HG03060 (cell line): ENCODE results near the gene DAZ2.
"Not testable (repeated sequence)": the region's sequence is repeated elsewhere in the genome, so short reads cannot be mapped to it uniquely, and the experiment has no call there.

Experiments used
- ATAC-seq: cut with Tn5 transposase; IDR thresholded peaks from one replicate; pipeline ENCODE4 v1.9.1; 2021; ENCODE audit warnings: low read depth, moderate number of reproducible peaks; ENCODE audit not compliant: unreplicated experiment

DAZ2 gene, protein sequence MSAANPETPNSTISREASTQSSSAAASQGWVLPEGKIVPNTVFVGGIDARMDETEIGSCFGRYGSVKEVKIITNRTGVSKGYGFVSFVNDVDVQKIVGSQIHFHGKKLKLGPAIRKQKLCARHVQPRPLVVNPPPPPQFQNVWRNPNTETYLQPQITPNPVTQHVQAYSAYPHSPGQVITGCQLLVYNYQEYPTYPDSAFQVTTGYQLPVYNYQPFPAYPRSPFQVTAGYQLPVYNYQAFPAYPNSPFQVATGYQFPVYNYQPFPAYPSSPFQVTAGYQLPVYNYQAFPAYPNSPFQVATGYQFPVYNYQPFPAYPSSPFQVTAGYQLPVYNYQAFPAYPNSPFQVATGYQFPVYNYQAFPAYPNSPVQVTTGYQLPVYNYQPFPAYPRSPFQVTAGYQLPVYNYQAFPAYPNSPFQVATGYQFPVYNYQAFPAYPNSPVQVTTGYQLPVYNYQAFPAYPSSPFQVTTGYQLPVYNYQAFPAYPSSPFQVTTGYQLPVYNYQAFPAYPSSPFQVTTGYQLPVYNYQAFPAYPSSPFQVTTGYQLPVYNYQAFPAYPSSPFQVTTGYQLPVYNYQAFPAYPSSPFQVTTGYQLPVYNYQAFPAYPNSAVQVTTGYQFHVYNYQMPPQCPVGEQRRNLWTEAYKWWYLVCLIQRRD

DNA sequence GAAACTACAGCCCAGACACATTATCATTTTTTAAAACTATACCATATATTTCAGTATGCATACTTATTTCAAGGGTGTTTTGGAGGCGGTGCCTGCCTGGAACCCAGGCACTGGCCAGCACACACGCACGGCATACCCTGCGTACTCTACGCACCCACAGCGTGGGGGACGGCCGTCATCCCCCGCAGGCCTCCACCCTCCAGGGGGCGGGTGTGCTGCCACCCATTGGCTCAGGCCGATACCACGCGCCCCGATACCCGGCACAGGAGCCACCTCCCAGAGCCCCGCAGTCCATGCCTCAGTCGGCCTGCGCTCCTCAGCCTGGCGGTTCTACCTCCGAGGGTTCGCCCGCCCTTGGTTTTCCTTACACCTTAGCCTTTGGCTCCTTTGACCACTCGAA lies at the start of gene DAZ2:
TSS of gene DAZ2 (plus strand) at position 301 of the 400 bp plus-strand sequence. CDS start 208 bp downstream, outside the sequence.
- not testable (repeated sequence) for ATAC-seq

DNA sequence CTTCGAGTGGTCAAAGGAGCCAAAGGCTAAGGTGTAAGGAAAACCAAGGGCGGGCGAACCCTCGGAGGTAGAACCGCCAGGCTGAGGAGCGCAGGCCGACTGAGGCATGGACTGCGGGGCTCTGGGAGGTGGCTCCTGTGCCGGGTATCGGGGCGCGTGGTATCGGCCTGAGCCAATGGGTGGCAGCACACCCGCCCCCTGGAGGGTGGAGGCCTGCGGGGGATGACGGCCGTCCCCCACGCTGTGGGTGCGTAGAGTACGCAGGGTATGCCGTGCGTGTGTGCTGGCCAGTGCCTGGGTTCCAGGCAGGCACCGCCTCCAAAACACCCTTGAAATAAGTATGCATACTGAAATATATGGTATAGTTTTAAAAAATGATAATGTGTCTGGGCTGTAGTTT lies 20.4 kb upstream of the DAZ2 start, which contains the start of gene DAZ1:
TSS of gene DAZ1 (minus strand) at position 101 of the 400 bp plus-strand sequence. CDS start 208 bp downstream, outside the sequence.
- ATAC-seq = not testable (repeated sequence)

- ATAC-seq = not testable (repeated sequence)
Observed at GRCh38 chrY:23207455-23207854, 11.9 kb upstream of the DAZ2 start.

DNA sequence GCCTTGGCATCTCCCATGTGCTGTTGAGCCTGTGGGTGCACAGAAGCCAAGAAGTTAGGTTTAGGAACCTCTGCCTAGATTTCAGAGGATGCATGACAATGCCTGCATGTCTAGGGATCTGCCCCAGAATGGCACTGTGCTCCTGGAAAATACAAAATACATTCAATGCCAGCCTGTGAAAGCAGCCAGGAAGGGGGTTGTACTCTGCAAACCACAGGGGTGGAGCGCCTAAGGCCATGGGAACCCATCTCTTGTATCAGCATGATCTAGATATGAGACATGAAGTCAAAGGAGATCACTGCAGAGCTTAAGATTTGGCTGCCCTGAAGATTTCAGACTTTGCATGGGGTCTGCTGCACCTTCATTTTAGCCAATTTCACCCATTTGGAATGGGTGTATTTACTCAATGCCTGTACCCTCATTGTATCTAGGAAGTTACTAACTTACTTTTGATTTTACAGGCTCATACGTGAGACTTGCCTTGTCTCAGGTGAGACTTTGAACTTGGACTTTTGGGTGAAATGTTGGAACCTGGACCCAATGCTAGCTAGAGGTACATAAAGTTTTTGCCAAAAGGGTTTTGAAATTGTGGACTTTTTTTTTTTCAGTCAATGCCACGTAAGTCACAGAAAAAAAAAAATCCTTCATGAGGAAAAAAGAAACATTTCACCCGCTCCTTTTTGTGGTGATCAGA lies 9.4 kb upstream of the DAZ2 start:
- not testable (repeated sequence) for ATAC-seq

- ATAC-seq = not testable (repeated sequence)
Observed at GRCh38 chrY:23210681-23211080, 8.7 kb upstream of the DAZ2 start.
